Kidney glomerular epithelial cell (primary cell): ENCODE results near the gene KLK7.
"Not testable (repeated sequence)": the region's sequence is repeated elsewhere in the genome, so short reads cannot be mapped to it uniquely, and the experiment has no call there.

Source experiments
- DNase-seq: peaks from one replicate; lab custom pipeline; 2025; lab: John Stamatoyannopoulos, UW

The KLK7 gene

DNA sequence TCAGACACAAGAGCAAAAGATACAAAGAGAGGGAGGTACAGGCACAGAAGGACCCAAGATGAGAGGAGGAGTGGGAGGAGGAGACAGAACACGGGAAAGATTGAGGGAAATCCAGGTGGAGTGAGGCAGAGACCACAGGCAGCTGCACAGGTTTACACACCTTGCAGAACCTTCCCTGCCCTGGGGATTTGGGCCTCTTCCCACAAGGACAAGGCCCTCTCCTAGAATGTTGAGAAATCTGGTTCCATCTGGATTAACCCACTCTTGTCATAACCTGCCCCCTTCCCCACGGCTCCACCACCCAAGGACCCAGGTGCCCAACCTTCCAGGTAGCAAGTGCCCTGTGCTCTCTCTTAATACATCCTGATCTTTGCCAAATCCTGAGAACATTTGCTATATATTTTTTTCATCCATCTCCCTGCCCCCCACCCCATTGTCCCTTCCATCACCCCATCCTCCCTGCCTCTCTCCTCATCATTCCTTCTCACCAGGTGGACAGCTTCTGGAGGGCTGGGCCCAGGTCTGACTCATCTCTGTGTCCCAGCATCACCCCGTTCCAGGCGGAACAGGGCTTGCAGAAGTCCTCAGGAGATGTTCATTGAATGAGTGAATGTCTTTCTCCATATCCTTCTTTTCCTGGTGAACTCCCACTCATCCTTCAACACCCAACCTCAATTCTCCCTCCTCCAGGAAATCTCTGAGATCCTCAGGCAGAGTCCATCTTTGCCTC lies 26.5 kb upstream of the KLK7 start:
- no peak for DNase-seq

DNA sequence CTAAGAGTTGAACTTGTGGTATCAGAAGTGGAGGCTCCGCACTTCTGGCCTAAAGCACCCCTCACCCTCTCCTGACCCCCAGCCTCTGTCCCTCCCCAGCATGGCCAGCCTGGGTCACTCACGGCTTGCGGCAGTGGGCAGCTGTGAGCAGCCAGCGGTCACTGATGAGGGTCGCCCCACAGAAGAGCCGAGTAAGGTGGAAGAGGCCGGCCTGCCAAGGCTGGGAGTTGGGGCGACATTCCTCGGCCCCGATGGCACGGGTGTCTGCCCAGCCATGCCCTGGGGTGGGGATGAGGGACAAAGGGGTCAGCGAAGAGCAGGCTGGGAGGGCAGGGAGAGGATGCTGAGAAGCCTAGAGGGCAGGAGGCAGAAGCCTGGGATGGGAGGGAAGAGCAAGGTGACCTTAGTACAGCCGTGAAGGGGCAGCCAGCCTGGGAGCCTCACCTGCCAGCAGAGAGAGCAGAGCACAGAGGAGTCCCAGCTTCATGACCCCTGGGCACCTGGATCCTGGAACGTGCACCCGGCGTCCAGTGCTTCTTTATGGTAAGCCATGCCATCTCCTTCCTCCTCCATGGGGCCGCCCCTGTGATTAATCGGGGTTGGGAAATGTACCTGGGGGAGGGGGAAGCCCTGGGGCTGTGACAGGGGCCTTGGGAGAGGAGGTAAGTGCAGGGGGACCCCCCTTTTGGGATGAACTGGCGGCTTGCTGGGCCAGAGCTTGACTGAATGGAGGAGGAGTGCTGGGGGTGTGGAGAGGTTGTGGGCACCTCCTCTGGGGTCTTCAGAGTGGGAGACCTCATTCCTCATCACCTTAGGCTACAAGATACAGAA lies 25.6 kb upstream of the KLK7 start:
- DNase-seq: no peak

DNA sequence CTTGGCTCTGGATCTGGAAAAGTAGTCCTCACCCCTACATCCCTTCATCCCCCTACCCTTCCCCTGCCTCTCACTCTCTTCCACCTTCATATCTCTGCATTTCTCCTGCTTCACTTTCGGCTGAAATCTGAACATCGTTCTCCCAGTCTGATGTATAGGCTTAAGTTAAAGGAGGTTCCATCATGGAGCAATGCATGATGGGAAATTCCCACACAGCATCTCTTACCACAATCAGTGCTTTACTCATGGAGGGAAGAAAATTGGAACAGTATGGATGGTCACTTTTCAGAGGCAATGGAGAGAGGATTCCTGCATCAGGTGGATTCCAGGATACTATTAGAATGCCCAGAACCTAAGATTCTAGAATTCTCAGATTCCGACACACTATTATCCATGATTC lies 23.8 kb upstream of the KLK7 start:
- DNase-seq: no peak

DNA sequence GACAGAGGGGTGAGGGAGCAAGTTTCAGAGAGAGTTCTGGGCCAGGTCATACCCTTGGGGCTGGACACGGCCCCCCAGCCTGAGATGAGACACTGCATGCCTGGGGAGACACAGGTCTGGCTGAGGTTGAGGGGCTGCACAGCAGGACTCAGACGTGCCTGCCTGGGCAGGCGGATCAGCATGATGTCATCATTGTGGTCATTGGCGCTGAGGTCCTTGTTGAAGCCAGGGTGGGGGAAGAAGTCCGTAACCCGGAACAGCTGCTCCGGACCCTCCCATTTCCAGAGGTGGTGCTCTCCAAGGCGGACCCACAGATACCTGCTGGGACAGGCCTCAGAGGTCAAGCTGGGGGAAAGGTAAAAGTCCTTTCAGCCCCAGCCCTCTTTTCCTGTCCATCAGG lies 22.7 kb upstream of the KLK7 start:
- no peak for DNase-seq

DNA sequence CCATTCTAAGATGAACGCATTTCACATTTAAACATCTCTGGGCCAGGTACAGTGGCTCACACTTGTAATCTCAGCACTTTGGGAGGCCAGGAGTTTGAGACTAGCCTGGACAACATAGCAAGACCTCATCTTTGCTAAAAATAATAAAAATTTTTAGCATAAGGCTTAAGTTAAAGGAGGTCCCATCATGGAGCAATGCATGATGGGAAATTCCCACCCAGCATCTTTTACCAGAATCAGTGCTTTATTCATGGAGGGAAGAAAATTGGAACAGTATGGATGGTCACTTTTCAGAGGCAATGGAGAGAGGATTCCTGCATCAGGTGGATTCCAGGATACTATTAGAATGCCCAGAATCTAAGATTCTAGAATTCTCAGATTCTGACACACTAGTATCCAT lies 21.5 kb upstream of the KLK7 start:
- DNase-seq: no peak

DNA sequence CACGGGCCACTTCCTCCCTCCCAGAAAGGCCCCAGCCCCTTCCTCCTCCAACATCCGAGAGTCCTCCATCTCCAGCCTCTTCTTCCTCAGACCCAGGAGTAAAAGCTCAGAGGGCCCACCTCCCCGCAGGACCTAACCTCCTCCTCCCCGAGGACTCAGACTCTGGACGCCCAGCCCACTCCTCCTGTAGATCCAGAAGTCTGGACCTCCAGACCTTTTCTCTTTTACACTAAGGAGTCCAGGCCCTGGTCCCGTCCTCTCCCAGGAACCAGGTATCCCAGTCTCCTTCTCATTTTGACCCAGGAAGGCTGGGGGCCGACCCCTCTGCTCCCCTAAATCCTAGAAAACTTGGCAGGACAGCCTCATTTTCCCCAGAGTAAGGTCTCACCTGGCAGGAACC lies 19.6 kb upstream of the KLK7 start:
- DNase-seq: no peak

DNA sequence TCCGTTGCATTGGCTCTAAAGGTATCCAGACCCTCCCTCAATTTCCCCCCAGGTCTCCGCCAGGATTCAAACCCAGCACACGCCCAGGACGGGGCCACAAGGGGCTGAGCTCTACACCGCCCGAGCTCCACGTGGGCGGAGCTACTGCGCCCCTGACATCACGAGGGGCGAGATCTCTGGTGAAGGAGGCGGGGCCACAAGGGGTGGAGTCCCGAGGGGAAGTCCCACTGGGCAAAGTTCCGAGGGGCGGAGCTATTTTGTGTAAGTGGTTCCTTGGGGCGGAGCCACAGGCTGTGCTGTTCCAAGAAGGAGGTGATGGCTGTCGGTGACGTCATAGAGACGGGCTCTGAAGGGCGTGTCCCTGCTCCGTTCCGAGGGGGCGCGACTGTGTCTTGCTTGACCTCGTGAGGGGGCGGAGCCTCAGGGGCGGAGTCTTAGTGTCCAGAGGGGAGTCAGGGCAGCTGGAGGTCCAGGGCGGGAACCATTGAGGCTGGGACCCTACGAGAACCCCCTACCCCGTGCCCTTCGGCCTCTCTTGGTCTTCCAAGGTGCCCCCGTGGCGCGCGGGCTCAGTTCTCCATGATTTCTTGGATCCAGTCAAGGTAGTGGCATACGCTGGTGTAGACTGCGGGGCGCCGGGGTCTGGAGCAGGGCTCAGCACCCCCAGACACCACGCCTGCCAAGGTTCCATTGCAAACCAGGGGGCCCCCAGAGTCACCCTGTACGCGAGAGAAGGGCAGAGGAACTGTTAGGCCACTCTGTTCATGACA lies 19.0 kb upstream of the KLK7 start:
- no peak for DNase-seq

DNA sequence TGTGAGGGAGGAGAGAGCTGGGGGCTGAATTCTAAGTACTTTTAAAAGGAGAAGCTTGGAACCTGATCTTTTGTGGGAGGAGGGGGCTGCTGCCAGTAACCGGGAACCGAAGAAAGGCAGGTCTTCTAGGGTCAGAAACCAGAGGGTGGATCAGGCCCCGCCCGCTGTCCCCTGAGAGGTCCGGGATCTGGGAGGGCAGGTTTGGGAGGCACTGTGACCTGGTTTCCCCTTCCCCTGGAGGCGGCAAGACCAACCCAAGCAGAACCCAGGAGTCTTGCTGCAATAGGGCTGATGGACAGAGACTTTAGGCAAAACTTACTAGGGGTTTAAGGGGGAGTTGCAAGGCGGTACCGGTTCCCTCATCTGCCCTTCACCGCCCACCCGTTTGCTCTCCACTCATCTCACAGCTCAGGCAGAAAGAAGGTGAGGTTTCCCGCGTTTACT lies 18.4 kb upstream of the KLK7 start:
- DNase-seq: no peak

DNA sequence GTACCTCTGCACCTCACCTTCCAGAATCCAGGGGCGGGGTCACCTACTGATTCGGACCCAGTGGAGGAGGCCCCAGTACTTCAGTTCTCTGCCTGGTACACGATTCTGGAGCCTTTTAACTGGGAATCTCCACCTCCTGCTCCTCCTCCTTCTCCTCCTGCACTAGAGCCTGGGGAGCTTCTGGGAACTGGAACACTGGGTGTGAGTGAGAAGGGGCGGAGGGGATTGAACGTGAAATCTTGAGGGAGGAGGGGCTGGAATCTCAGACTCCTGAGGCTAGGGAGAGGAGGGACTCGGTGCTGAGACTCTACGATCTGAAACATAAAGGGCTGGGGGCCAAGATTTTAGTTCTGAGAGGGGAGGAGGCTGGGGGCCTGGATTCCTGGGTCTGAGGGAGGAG lies 17.8 kb upstream of the KLK7 start, which contains the start of gene KLK8:
Gene KLK8, minus strand, starts transcription at position 90 of the 400 bp plus-strand sequence. CDS start 437 bp downstream, outside the sequence.
- no peak for DNase-seq

DNA sequence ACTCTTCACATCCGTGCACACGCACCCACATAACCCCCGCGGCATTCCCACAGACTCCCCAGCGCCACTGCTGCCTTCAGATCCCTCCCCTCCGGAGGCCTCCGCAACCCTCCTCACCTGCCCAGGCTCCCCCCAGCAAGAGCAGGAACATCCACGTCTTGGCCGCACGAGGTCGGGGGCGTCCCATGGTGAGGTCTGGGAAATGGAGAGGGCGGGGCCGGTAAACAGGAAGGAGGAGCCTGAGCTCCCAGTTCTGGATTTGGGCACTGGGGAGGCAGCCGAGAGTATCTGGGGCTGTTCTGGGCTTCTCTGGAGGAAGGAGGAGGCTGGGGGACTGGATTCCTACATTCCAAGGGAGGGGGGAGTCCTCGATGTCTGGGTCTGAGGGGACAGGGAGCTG lies 17.3 kb upstream of the KLK7 start:
- DNase-seq: no peak

DNA sequence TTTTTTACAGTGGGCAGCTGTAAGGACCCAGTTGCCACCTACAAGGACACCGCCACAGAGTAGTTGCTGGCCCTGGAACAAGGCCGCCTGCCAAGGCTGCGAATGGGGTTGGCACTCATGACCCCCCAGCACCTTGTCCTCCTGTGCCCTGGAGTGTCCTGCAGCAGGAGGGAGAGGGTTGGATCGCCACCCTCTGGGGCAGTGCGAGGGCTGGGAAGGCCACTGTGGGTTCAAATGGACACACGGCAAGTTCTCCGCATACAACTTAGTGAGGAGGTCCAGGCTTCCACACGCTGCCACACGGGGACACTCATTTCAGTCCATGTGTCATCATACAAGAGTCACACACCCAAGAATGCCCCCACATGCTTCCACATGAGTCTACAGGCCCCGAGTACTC lies 16.7 kb upstream of the KLK7 start:
- no peak for DNase-seq

DNA sequence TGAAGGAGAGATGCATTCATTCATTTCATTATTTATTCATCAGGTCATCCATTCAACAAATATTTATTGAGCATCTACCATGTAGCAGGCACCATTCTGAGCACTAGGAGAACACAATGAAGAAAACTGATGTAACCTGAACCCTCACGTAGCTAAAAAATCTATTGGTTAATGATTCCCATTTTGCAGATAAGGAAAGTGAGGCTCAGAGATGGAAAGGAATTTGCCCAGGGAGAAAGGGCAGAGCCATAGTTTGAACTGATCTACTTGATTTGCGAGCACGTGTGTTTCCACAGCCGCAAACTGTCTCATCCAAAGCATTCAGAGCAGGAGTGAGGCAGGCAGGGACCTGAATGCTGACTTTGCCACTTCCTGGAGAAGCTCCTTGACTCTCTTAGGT lies 15.0 kb upstream of the KLK7 start:
- no peak for DNase-seq

DNA sequence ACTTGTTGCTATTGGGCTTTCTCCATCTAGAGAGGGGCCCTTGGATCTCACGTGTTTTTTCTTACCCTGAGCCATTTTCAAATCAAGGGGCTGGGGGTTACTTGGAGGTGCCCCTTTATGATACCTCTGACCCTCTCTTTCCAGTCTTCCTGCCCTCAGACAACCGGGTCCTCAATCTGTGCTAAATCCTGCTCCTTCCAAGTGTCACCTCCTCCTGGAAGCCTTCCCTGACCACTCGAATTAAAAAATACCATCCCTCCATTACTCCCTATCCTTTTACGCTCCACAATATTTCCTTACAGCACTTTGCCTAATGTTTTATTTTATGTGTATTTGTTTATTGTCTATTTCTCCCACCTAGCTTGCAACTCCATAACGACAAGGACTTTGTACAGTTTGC lies 14.3 kb upstream of the KLK7 start:
- no peak for DNase-seq

DNA sequence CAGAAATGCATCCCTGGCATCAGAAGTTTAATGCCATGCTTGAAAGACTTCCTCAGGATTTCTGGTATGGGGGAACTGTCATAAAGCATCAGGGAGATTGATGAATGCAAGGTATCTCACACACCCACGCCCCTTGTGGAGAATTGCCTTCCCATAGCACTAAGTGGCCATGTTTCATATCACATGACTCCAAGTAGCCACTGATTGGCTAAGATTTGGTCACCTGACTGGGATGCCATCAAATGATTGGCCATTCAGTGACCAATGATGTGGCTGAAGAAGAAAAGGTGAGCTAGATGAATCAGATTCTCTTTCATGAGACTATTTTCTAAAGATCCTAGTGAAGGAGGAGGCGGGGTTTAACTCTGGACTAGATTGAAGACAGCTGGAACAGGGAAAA lies 10.4 kb upstream of the KLK7 start:
- DNase-seq: no peak

DNA sequence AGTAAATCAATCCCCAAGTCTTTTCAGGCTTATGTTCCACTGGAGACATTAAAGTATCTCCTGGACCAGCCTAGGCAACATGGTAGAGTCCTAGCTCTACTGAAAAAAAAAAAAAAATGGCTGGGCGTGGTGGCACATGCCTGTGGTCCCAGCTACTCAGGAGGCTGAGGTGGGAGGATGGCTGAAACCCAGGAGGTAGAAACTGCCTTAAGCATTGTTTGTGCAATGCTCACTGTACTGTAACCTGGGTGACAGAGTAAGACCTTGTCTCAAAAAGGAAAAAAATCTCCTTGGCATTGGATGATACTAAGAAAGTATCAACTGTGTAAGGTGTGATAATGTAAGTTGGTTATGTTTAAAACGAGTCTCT lies 8.9 kb upstream of the KLK7 start:
- DNase-seq: no peak

DNA sequence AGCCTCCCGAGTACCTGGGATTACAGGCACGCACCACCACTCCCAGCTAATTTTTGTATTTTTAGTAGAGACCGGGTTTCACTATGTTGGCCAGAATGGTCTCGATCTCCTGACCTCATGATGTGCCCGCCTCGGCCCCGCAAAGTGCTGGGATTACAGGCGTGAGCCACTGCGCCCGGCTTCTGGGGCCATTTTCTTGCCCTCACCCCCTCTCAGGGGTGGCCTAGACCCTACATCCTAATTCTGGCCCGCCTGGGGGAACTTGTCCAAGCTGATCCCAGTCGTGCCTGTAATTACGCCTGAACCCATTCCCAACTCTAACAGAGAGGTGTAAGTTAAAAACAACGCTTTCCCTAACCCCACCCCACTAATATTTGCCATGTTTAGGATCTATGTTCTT lies 699 bp upstream of the KLK7 start:
- not testable (repeated sequence) for DNase-seq

DNA sequence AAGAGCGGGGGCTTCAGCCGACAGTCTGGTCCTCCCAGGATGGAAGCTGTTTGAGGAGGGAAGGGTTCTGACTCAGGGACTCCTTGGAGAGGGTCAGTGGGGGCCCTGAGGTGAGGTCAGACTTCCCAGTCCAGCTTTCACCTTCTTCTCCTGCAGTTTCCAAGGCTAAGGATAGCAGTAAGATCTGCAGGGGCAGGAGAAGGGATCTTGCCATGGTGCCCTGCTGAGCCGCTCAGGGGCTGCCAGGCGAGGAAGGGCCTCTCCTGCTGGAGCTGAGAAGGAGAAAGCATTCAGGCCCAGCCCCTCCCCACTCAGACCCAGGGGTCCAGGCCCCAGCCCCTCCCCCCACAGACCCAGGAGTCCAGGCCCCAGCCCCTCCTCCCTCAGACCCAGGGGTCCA lies 1.5 kb downstream of the KLK7 start:
- no peak for DNase-seq

DNA sequence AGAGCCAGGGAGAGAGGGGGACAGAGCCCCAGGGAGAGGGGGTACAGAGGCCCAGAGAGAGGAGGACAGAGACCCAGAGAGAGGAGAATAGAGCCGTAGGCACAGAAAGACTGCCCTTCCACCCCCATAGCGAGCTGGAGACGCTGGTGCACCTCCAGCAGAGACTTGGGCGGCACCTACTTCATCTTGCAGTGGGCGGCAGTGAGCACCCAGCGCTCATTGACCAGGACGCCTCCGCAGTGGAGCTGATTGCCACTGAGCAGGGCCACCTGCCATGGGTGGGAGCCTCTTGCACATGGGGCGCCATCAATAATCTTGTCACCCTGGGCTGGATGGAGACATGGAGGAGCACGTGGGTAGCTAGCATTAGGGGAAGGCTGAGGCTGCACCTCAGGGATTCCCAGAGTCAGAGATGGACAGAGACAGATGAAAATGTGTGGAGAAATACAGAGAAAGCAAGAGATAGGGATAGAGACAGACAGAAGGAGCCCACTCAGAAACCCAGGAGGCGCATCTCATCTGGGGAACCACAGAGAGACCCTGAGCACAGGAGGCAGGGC lies 2.0 kb downstream of the KLK7 start:
- no peak for DNase-seq

DNA sequence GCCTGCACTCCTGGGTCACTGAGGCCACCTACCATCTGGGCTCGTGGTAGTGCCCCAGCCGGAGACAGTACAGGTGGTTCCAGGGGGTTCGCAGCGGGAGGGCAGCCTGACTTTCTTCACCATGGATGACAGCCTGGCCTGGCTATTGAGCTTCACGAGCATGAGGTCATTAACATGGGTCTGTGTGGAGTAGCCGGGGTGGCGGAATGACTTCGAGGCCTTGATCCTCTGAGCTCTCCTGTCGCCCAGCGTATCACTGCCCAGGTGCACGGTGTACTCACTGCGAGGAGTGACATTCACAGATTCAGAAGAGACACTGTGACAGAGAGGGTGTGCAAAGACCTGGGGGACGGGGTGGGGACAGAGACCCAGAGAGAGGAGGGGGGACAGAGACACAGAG lies 3.5 kb downstream of the KLK7 start:
- no peak for DNase-seq

DNA sequence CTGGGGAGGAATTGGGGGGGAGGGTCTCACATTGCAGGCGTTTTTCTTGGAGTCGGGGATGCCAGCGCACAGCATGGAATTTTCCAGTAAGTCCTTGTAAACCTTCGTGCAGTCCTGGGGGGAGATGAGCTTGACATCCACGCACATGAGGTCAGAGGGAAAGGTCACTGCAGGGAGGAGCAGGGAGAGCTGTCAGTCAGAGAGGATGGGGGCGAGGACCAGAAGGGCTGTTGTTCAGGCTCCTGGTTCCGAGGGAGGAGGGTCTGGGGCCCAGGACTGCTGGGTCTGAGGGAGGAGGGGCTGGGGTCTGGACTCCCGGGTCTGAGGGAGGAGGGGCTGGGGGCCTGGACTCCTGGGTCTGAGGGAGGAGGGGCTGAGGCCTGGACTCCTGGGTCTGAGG lies 4.0 kb downstream of the KLK7 start:
- no peak for DNase-seq

DNA sequence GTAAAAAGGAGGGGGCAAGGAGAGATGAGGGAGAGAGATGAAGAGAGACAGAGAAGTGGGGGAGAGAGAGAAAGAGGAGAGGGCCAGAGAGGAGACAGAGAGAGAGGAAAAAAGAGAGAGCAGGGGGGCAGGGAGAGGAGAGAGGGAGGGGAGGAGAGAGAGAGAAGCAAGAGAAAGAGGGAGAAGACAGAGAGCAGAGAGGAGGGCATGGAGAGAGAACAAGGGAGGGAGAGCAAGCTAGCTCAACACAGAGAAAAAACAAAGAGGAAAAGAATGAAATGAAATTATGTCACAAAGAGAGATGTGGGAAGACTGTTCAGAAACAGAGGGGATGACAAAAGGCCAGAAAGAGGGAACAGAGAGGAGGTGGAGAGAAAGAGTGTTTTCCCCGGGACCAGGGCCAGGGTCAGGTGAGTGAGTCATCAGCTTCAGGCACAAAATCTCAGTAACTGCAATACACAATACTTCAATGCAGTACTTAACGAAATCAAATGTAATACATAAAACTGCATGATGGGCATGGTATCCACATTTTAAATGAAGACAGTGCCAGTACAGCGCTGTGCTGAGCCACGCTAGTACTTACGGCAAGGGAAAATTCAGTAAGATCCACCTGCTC lies 4.8 kb downstream of the KLK7 start:
- DNase-seq: no peak

DNA sequence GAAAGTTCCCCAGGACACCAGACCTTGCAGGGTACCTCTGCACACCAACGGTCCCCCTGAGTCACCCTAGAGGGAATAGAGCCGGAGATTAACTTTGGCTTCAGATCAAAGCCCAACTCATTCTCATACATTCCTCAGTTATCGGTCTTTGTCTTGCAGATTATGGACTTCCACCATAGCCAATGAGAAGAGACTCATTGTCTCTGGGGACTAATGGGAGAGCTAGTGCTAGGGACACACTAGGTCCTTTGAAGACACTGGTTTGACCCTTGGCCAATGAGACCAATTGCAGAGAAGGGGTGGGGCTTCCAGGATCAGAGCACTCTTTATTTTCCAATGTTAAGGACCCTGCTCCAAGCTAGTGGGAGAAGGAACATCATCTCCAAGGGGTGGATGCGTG lies 6.1 kb downstream of the KLK7 start:
- no peak for DNase-seq
